HEK293T (cell line): ENCODE measurements around the gene EPM2AIP1.

Source experiments
- FOXK2 ChIP-seq: fragments of 450-650 bp; IDR thresholded peaks from 2 replicates; pipeline ENCODE4 v1.6.1; 2016; ENCODE audit warnings: mild to moderate bottlenecking
- LEF1 ChIP-seq: fragments of 450-650 bp; IDR thresholded peaks from 2 replicates; pipeline ENCODE4 v1.6.1; 2017; ENCODE audit warnings: mild to moderate bottlenecking, borderline replicate concordance

- no peak for TF ChIP-seq FOXK2
- TF ChIP-seq LEF1, result no peak
These were observed 44.4 kb upstream of the EPM2AIP1 start for GRCh38 chr3:37037352-37037751.
